ENCODE data around the gene DENND1A.
A peak's percentile ranks its signal among the peaks of the same experiment; 100 is the strongest.

The DENND1A gene

DNA sequence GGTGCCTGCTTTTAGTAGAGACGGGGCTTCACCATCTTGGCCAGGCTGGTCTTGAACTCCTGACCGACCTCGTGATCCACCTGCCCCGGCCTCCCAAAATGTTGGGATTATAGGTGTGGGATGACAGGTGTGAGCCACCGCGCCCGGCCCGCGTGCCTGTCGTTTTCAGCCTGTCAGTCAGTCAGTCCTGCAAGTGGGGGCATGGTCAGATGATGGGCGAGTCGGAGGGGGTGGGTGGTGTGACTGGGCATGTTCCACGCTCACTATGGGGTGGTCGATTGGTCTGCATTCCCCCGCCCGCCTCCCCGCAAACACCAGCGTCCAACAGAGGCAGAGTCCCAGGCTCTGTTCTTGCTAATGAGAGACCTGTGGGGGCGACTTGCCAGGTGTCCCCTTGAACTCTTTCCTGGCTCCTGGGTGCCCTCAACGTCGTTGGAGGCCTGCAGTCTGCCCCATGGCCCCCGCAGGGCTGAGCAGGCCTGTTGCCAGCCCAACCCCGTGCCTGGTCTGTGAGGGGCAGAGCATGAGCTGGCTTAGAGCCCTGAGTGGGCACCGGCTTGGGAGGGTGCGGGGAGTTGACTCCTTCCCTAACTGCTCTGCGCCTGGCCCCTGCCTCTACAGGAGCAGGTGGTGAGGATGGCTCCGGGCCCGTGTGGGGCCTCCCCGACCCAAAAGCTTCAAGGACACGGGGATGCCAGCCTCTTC lies 550.8 kb downstream of the DENND1A start:
- no peak for DNase-seq

DNA sequence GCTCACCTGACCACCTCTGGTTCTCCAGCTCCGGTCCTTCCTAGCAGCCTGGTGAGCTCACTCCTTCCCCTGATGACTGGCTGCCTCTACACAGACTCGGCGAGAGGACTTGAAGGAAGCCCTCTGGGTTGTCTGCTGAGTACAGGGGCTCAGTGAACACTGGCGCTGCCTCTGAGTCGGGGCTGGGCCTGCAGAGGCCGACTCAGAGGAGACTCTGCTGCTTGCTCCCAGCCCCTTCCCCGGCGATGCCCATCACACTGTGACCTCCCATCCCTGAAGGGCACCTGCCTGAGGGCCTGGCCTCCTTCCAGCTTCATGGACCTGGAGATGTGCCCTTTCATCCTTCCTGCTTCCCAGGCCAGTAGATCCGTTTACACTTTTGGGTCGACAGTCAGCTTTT lies 551.9 kb downstream of the DENND1A start:
- DNase-seq: no peak

DNA sequence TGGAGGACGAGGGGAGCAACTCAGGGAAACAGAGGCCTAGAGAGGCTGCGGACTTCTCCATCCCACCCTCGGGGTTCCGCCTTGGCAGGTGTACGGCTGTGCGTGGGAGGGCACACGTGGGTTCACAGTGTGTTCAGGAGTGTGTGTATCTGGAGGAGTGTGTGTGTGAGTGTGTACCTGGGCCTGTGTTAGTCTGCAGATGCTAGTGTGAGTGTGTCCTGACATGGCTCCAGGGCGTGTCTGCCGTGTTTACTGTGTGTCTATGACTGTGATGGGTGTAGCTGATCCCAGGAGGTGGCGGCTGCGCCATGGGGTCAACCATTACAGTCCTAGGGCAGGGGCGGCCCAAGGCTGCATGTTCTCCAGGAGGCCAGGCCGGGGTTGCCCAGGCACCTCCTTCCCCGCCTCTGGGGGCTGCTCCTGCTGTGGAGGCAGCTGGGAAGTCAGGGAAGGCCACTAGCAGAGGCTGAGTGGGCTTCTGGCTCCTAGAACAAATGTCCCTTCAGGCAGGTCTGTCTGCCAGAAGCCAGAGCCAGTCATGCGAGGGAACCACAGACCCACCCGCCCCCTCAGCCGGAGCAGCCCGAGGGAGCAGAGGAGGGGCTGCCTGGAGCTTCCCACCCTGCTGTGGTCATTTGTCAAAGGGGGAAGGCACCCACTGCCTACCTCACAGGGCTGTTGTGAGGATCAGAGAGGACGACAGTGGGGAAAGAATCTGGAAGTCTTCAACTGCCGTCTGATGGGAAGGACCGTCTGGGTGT lies 552.5 kb downstream of the DENND1A start:
- DNase-seq: no peak

DNA sequence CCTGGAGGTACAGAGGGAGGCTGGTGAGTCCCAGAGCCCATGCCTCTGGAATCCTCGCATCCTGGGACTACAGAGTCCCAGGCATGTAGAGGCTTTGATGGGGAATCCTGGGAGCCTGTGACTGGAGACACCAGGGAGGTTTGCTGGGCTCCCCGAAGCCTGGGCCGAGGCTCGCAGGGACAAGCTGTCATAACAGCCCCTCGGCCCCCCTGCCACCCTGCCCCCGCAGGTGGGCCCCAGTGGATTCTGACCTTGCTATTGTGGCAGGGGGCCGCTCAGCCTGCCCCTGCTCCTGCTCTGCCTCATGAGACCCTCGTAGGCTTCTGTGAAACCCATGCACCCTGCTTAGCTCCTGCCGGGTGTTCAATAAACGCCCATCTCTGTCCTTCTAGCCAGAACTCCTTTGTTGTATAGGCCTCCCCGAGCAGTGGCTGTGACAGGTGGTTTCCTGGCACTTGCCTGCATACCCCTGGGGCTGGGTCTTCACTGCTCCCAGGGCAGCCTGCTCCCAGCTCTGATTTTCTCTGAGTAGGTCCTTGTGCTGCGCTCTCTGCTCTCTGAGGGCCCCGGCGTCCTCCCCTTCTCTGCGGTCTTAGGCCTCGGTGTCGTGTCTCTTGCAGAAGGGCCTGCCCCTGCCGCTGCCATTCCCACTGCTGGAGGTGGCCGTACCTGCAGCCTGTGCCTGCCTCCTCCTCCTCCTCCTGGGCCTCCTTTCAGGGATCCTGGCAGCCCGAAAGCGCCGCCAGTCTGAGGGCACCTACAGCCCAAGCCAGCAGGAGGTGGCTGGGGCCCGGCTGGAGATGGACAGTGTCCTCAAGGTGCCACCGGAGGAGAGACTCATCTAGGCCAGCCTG lies 553.5 kb downstream of the DENND1A start:
- no peak for DNase-seq

DNA sequence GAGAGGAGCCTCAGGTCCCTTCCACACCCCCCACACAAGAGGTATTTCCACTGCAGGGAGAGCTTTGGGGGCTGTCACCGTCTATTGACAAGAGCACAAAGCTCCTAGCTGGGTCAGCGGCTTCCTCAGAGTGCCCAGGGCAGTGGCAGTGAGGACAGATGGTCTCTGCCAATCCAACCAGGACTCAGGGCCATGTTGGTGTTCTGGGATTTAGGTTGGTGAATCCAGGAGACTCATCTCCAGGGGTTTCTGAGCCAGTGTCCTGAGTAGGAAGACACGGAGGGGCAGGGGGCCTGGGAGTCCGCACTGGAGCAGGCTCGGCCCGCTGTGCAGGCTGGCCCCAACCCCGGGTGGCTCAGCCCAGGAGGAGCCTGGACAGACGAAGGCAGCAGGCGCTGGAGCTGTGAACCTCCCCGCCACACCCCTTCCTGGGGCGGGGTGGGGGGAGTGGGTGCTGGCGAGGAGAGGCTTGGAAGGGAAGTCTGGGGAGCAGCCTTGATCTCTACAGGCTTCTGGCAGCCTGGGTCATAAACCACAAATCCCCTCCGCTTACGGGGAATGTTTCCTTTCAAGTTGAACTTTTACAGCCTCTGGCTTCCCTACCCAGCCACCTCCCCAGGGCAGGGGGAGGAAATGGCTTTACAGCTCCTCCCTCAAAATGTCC lies 554.3 kb downstream of the DENND1A start:
- no peak for DNase-seq

DNA sequence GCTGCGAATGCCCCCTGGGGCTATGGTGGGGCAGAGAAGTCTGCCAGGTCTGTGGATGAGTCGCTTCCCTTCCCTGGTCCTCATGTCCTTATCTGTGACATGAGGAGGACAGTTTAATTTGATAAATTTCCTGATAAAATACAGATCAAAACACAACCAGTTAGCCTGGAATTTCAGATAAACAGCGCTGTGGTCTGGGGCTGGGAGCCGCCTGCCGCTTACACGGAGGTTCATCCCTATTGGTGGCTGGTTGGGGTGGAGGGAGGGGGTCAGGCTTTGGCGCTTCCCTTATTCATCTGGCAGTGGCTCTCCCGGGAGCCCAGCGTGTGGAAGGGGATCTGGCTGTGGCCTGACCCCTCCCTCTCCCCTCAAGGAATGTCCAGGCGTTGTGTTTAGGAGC lies 556.0 kb downstream of the DENND1A start:
- DNase-seq: no peak

DNA sequence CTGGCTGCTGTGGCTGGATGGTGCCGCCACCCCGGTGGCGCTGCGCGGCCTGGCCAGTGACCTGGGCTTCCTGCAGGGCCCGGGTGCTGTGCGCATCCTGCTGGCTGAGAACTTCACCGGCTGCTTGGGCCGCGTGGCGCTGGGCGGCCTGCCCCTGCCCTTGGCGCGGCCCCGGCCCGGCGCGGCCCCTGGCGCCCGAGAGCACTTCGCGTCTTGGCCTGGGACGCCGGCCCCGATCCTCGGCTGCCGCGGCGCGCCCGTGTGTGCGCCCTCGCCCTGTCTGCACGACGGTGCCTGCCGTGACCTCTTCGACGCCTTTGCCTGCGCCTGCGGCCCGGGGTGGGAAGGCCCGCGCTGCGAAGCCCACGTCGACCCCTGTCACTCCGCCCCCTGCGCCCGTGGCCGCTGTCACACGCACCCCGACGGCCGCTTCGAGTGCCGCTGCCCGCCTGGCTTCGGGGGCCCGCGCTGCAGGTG lies 556.4 kb downstream of the DENND1A start:
- DNase-seq: no peak

DNA sequence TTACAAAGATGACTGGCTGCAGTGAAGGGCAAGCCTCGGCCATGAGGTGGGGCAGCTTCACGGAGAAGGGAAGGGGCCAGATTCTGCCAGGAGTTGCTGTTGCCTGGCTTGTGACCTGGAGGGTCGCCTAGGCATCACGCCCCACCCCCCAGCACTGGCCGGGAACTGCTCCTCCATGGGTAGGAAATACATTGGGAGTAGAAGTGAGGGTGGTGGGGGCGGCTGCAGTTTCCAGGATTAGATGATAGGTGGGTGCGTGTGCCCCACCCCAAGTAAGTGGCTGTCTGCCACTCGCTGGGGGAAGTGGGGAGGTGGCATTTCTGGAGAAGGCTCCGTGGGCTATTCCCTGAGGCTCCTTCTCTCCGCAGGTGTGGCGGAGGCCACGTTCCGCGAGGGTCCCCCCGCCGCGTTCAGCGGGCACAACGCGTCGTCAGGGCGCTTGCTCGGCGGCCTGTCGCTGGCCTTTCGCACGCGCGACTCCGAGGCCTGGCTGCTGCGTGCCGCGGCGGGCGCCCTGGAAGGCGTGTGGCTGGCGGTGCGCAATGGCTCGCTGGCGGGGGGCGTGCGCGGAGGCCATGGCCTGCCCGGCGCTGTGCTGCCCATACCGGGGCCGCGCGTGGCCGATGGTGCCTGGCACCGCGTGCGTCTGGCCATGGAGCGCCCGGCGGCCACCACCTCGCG lies 557.0 kb downstream of the DENND1A start:
- no peak for DNase-seq

DNA sequence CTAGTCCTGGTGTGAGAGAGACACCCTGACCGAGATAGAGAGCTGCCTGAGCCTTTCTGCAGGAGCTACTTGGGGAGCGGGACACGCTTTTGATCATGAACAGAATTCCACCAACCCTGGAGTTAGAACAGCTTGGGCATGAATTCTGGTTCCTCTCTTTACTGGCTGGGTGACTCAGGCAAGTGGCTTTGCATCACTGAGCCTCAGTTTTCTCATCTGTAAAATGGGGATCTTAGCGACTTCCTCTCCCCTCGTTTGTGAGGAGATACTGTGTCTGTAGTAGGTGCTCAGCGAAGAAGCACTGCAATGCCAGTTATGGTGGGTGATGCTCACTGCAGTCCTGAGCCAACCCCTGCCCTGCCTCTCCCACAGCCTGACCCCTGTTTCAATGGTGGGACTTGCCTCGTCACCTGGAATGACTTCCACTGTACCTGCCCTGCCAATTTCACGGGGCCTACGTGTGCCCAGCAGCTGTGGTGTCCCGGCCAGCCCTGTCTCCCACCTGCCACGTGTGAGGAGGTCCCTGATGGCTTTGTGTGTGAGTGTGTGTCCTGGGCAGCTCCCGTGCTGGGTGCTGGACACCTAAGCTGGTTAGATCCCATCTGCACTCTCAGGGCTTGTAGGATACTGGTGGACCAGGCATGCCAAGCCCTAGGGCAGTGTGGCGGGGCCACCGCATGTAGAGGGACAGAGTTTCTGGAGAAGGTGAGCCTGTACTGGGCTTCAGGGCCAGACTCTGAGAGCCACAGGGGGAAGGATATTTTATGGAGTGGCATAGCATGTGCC lies 557.9 kb downstream of the DENND1A start:
- no peak for DNase-seq

DNA sequence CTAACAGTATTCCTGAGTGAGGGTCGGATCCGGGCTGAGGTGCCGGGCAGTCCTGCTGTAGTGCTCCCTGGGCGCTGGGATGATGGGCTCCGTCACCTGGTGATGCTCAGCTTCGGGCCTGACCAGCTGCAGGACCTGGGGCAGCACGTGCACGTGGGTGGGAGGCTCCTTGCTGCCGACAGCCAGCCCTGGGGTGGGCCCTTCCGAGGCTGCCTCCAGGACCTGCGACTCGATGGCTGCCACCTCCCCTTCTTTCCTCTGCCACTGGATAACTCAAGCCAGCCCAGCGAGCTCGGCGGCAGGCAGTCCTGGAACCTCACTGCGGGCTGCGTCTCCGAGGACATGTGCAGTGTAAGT lies 558.7 kb downstream of the DENND1A start:
- no peak for DNase-seq

DNA sequence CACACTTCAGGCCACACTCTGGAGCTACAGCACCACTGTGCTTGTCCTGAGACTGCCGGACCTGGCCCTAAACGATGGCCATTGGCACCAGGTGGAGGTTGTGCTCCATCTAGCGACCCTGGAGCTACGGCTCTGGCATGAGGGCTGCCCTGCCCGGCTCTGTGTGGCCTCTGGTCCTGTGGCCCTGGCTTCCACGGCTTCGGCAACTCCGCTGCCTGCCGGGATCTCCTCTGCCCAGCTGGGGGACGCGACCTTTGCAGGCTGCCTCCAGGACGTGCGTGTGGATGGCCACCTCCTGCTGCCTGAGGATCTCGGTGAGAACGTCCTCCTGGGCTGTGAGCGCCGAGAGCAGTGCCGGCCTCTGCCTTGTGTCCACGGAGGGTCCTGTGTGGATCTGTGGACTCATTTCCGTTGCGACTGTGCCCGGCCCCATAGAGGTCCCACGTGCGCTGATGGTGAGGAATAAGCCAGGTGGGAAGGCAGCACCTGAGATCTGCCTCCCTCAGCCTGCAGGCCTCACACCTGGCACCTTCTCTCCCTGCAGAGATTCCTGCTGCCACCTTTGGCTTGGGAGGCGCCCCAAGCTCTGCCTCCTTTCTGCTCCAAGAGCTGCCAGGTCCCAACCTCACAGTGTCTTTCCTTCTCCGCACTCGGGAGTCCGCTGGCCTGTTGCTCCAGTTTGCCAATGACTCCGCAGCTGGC lies 559.2 kb downstream of the DENND1A start:
- no peak for DNase-seq

DNA sequence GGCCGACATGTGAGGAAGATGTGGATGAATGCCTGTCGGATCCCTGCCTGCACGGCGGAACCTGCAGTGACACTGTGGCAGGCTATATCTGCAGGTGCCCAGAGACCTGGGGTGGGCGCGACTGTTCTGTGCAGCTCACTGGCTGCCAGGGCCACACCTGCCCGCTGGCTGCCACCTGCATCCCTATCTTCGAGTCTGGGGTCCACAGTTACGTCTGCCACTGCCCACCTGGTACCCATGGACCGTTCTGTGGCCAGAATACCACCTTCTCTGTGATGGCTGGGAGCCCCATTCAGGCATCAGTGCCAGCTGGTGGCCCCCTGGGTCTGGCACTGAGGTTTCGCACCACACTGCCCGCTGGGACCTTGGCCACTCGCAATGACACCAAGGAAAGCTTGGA lies 559.8 kb downstream of the DENND1A start:
- DNase-seq: no peak

DNA sequence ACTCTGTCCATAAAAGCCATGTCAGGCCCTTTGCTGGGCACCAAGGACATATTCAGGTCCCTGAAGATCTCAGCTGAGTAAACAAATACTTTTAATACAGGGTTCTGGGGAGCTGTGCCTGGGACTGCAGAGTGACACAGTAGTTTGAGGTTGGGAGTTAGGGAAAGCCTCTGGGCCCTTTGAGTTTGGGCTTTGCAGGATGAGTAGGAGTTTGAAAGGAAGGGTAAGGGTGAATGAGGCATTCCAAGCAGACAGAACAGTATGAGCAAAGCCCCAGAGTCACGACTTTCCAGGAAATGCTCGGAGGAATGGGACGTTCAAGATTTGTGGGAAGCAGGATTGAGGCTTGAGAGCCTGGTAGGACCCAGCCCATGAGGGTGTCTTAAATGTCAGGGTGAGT lies 560.6 kb downstream of the DENND1A start:
- no peak for DNase-seq

DNA sequence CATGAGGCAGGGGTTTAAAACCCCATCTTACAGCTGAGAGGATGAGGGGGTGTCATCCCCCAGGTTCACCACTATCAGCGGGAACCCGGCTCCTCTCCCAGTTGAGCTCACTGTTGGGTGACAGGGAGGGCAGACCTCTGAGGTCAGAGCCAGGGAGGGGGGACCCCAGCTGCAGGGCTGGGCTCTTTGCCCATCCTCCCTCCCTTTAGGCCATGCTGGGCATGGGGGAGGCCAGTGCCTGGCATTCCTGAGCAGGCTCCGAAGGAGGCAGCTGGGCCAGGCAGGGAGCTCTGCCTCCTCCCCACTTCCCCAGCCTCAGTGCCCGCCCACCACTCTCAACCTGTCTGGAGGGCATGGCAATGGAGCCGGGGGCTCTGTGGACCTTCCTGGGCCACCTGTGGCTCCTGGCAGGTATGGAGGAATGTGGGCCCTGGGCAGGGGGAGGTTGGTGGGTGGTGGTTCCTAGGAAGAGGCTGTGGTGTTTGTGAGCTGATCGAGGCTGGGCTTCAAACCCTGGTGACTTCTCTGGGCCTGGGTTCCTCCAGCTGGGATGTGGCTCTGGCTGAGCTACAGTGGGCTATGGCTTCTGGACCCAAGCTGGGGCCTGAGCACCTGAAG lies 561.3 kb downstream of the DENND1A start:
- DNase-seq: no peak

DNA sequence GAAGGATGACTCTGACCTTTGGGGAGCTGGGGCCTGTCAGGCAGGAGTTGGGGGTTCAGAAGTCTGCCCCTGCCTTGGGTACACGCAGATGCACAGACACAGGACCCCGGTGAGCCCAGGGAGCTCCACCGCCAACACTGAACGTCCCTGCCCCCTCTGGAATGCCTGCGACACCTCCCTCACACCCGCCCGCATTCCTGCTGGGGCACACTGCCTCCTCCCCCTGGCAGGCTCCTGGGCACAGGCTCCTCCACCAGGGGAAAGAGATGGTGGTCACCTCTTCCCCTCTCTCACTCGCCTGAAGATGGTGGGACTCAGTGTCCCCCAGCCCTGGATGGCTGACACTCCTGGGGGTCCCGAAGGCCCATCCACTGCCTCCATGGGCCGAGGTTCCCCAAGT lies 561.9 kb downstream of the DENND1A start:
- DNase-seq: no peak

DNA sequence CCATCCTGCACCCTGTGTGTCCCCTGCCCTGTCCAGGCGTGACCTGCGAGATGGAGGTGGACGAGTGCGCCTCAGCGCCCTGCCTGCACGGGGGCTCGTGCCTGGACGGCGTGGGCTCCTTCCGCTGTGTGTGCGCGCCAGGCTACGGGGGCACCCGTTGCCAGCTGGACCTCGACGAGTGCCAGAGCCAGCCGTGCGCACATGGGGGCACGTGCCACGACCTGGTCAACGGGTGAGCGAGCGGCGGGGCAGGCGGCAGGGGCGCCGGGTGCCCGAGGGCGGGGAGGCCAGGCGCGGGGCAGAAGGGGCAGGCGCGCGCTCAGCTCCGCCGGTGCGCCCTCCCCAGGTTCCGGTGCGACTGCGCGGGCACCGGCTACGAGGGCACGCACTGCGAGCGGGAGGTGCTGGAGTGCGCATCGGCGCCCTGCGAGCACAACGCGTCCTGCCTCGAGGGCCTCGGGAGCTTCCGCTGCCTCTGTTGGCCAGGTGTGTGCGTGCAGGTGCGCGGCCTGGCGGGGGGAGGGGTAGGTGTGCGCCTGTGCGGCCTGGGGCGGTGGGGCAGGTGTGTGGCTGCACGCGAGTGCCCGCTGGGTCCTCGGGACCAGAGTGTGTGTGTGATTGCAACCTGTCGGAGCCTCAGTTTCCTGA lies 563.9 kb downstream of the DENND1A start:
- DNase-seq: no peak

DNA sequence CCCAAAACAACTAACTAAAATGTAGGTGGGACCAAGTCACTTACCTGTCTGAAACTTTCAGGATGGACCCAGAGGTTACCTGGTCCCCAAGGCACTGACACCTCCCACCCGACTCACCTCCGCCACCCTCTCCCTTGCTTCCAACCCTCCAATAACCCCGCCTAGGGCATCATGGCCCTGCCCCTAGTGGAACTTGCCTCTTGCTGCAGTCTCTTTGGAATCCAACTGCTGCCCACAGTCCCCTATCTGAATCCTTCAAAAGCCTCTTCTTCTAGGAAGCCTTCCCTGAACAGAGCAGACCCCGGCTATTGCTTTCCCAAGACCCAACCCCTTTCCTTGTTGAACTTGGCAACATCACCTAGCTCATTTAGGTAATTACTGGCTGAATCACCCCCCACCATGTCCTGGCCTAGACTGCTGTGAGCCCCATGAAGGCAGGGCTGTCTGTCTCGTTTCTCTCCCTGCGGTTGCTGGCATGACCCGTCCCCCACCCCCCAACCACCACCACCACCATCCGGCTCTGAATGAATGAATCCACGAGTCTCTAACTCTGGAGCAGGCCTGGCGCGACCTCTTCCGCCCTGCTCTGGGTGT lies 564.5 kb downstream of the DENND1A start:
- DNase-seq: no peak

DNA sequence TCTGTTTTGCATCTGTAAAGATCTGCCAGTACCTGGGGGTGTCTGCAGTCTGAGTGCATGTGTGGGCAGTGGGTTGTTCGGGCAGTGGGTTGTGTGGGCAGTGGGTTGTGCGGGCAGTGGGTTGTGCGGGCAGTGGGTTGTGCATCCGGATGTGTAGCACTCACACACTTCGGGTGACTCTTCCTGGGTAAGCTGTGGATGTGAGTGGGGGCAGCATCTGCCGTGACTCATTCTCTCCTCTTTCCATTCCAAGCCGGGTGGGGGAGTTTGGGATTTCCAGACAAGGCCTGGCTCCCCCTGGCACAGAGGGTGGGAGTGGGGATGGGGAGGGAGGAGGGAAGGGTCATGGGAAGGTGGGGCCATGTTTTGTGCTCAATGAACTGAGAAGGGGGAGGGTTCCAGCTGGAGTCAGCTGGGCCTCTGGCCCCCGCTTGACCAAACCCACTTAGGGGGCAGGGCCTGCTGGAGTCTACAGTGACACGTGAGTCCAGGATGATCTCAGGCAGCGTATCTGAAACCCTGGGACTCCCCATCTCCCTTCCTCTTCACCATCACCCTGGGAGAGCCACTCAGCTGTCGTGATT lies 565.6 kb downstream of the DENND1A start:
- peak; percentile 31 for DNase-seq

DNA sequence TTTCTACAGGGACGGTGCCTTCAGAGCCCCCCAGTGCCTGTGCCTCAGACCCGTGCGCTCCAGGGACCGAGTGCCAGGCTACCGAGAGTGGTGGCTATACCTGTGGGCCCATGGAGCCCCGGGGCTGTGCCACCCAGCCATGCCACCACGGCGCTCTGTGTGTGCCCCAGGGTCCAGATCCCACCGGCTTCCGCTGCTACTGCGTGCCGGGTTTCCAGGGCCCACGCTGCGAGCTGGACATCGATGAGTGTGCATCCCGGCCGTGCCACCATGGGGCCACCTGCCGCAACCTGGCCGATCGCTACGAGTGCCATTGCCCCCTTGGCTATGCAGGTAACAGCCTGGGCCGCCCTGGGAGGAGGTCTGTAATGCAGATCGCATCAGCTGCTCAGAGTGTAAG lies 567.1 kb downstream of the DENND1A start:
- DNase-seq: no peak
